ENCODE data around the gene SYT17.

GRCh38 chr16:19314718-19315425 is 146.8 kb downstream of the SYT17 start:
- TF ChIP-seq MAX (IDR thresholded peaks at IDR 0.05): no peak
- TF ChIP-seq EP300 (IDR thresholded peaks at IDR 0.05; ENCODE audit: borderline replicate concordance): no peak
- no peak for TF ChIP-seq USF1 (IDR thresholded peaks at IDR 0.05)
- TF ChIP-seq, protein P1, sequence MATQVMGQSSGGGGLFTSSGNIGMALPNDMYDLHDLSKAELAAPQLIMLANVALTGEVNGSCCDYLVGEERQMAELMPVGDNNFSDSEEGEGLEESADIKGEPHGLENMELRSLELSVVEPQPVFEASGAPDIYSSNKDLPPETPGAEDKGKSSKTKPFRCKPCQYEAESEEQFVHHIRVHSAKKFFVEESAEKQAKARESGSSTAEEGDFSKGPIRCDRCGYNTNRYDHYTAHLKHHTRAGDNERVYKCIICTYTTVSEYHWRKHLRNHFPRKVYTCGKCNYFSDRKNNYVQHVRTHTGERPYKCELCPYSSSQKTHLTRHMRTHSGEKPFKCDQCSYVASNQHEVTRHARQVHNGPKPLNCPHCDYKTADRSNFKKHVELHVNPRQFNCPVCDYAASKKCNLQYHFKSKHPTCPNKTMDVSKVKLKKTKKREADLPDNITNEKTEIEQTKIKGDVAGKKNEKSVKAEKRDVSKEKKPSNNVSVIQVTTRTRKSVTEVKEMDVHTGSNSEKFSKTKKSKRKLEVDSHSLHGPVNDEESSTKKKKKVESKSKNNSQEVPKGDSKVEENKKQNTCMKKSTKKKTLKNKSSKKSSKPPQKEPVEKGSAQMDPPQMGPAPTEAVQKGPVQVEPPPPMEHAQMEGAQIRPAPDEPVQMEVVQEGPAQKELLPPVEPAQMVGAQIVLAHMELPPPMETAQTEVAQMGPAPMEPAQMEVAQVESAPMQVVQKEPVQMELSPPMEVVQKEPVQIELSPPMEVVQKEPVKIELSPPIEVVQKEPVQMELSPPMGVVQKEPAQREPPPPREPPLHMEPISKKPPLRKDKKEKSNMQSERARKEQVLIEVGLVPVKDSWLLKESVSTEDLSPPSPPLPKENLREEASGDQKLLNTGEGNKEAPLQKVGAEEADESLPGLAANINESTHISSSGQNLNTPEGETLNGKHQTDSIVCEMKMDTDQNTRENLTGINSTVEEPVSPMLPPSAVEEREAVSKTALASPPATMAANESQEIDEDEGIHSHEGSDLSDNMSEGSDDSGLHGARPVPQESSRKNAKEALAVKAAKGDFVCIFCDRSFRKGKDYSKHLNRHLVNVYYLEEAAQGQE (IDR thresholded peaks at IDR 0.05; ENCODE audit: low read depth): no peak
- TF ChIP-seq YY1 (IDR thresholded peaks at IDR 0.05; ENCODE audit: low read depth): no peak
